Measurements from ENCODE around the gene KCNK17. TPM values are rescaled to one million over a fixed set of nuclear protein-coding genes. Genes with fewer than 3 reads are reported as not detected.
A peak's percentile ranks its signal among the peaks of the same experiment; 100 is the strongest.

KCNK17 gene
- total and polyA plus RNA-seq, 2 of the 8 experiments (the other 6 are each of a cell fraction or from before 2014, with no cell fraction given) = 2.9 to 3.4 TPM

DNA sequence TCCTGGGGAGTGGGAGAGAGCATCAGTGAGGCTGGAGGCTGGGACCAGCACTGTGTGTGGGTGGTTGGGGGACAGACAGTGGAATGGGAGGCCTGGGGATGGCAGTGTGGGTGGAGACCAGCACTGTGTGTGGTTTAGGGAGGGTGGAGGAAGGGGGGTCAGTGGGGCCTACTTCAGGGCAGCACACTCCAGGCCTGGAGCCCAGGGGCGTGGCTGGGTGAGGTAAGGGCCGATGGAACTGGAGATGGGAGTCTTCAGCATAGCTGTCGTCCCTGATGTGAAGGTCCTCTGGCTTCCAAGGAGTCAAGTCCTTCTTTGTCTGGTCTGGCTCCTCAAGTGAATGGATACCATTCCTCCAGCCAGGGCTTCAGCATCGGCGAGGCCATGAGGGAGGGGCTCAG is 18.6 kb downstream of the KCNK17 start:
- Histone ChIP-seq H3K56ac (replicated peaks; ENCODE audit: insufficient read length, low read depth, low read length) (no peak overlapping the region), H3K36me3 (ENCODE audit: control insufficient read depth in 2 of 4, insufficient read depth in 4 of 4, low read length in 3 of 4) (no peaks in the 10 kb centered on the region), H2BK15ac (ENCODE audit: low read length) (0 out of 2 replicates have a peak overlapping the region, but pooled peaks have one; percentile 72), H2BK12ac (ENCODE audit: low read depth, low read length) (peak overlapping the region; percentile 75; the same call in 1 of the 2 replicates), H3K27ac (ENCODE audit: low read depth, low read length) (no peak overlapping the region), H4K5ac (ENCODE audit: insufficient read length, low read depth, low read length) (no peak overlapping the region), H3K18ac (ENCODE audit: extremely low read depth, low read length) (no peak overlapping the region), H2AK5ac (ENCODE audit: low read depth, low read length) (no peak overlapping the region), H3K4me1 (replicated peaks in 1 of 4; ENCODE audit: control insufficient read depth in 3 of 4, insufficient read depth in 4 of 4, low read length in 3 of 4) (peaks cover 0 to 15% (median 11%) of the 10 kb centered on the region in 4 experiments), H2BK5ac (ENCODE audit: low read depth, low read length) (no peak overlapping the region), H3K9me3 (ENCODE audit: insufficient read depth in 2 of 2, low read depth in 1 of 2, low read length in 1 of 2) (no peaks in the 10 kb centered on the region), H3K4me3 (ENCODE audit: extremely low read depth in 1 of 4, insufficient read depth in 2 of 4, low read depth in 3 of 4, low read length in 4 of 4) (no peak overlapping the region), H4K8ac (ENCODE audit: extremely low read depth, insufficient read depth, low read length) (no peak overlapping the region), H3K79me2 (ENCODE audit: control insufficient read depth in 1 of 2, insufficient read depth in 2 of 2, low read length in 2 of 2) (no peaks in the 10 kb centered on the region), H3K9ac (replicated peaks in 1 of 4; ENCODE audit: extremely low read depth in 1 of 4, low read depth in 3 of 4, low read length in 3 of 4) (no peak overlapping the region), H3K27me3 (replicated peaks in 1 of 4; ENCODE audit: control insufficient read depth in 3 of 4, extremely low read depth in 1 of 4, insufficient read depth in 3 of 4, low read length in 3 of 4) (peaks cover 0 to 9% (median 1%) of the 10 kb centered on the region in 4 experiments; a peak in 3 of 7 replicates), H2BK20ac (ENCODE audit: low read length) (0 out of 2 replicates have a peak overlapping the region, but pooled peaks have one; percentile 86), H3K79me1 (ENCODE audit: low read depth, low read length) (no peaks in the 10 kb centered on the region), H3K14ac (ENCODE audit: insufficient read length) (no peak overlapping the region), H3K23me2 (ENCODE audit: low read depth, low read length) (no peaks in the 10 kb centered on the region; the same call in 1 of the 2 replicates), H3K4me2 (ENCODE audit: insufficient read depth in 1 of 2, low read depth in 2 of 2, low read length in 2 of 2) (no peak overlapping the region), H3K23ac (ENCODE audit: insufficient read length) (no peak overlapping the region), H2BK120ac (replicated peaks; ENCODE audit: low read depth, low read length) (no peak overlapping the region), H4K91ac (replicated peaks; ENCODE audit: insufficient read length, low read length) (no peak overlapping the region), H3K4ac (replicated peaks; ENCODE audit: insufficient read length, low read depth, low read length) (no peak overlapping the region), H4K20me1 (replicated peaks in 1 of 2; ENCODE audit: control insufficient read depth in 1 of 2, insufficient read depth in 2 of 2, low read length in 2 of 2) (no peaks in the 10 kb centered on the region), H2AFZ (ENCODE audit: low read length) (no peak overlapping the region)
- WGBS, 2 experiments (ENCODE audit: extremely low coverage in 1 of 2, insufficient coverage in 1 of 2, insufficient read length in 1 of 2, insufficient replicate concordance in 2 of 2, low coverage in 1 of 2, low lambda C conversion rate in 2 of 2, missing lambda C conversion rate in 1 of 2) = 82% methylated on average over 3 of the region's 5 CpGs; no CpG with 5 or more reads in 1 of the 2 experiments
- POLR2A ChIA-PET (ENCODE audit: partially characterized antibody) = interaction anchor here (0.7 kb wide), 1 partner anchor 70 kb away, joined by 3 read pairs; no protein-coding TSS in a partner anchor
- CTCF ChIA-PET (ENCODE audit: partially characterized antibody) = interaction anchor here (0.6 to 47.4 kb wide), 5 partner anchors 8 to 180 kb away, joined by 3 to 1738 read pairs (median 3); partner anchors contain the start of gene KCNK5
- TF ChIP-seq RAD21 (IDR thresholded peaks at IDR 0.05 in 1 of 2, conservative IDR thresholded peaks at IDR 0.05 in 1 of 2; ENCODE audit: low read depth in 2 of 2, low read length in 2 of 2) (no peak), EP300 (IDR thresholded peaks at IDR 0.05; ENCODE audit: borderline replicate concordance in 1 of 2, low read depth in 2 of 2, low read length in 2 of 2) (no peak), HDAC6 (IDR thresholded peaks at IDR 0.05; ENCODE audit: low read depth, low read length) (no peak), KDM5A (IDR thresholded peaks at IDR 0.05; ENCODE audit: low read length) (no peak), CHD1 (IDR thresholded peaks at IDR 0.05; ENCODE audit: low read depth, low read length) (no peak), SIN3A (conservative IDR thresholded peaks at IDR 0.05 in 1 of 2, IDR thresholded peaks at IDR 0.05 in 1 of 2; ENCODE audit: low read depth in 1 of 2, low read length in 2 of 2) (no peak)
- FAIRE-seq (no peak), DNase-seq (ENCODE audit: low read depth in 1 of 2, low spot score in 2 of 2) (no peak)

Measured in H1 (cell line).